ENCODE measurements around the gene RUNX1.

- no peak for TF ChIP-seq CTCF (IDR thresholded peaks at IDR 0.05)
- no peak for TF ChIP-seq POLR2AphosphoS5 (IDR thresholded peaks at IDR 0.05)
These were observed 138.7 kb downstream of the RUNX1 start for GRCh38 chr21:34910396-34910795.
